NB4 (cell line): ENCODE results near the gene SGPL1.

Source experiments
- DNase-seq: peaks from one replicate; pipeline ENCODE4 v3.0.0; 2010; ENCODE audit warnings: low read depth
- H3K4me3 ChIP-seq: one replicate; pipeline ENCODE4 v1.5.1; 2011; ENCODE audit warnings: mild to moderate bottlenecking, low read depth, low read length, moderate library complexity
- MYC ChIP-seq: IDR thresholded peaks from 2 replicates; pipeline ENCODE4 v1.6.1; 2011; ENCODE audit warnings: low read depth, low read length
- POLR2A ChIP-seq: IDR thresholded peaks from 2 replicates; pipeline ENCODE4 v1.6.1; 2011; ENCODE audit warnings: mild to moderate bottlenecking; ENCODE audit not compliant: insufficient read length; ENCODE audit errors: extremely low read depth
- TF ChIP-seq, protein P1 (sequence below): IDR thresholded peaks from 2 replicates; pipeline ENCODE4 v1.6.1; 2011; ENCODE audit warnings: low read depth, low read length
- TF ChIP-seq, protein P2 (sequence below): IDR thresholded peaks from one replicate; pipeline ENCODE4 v1.5.1; 2012; ENCODE audit warnings: low read depth, low read length

Gene SGPL1

DNA sequence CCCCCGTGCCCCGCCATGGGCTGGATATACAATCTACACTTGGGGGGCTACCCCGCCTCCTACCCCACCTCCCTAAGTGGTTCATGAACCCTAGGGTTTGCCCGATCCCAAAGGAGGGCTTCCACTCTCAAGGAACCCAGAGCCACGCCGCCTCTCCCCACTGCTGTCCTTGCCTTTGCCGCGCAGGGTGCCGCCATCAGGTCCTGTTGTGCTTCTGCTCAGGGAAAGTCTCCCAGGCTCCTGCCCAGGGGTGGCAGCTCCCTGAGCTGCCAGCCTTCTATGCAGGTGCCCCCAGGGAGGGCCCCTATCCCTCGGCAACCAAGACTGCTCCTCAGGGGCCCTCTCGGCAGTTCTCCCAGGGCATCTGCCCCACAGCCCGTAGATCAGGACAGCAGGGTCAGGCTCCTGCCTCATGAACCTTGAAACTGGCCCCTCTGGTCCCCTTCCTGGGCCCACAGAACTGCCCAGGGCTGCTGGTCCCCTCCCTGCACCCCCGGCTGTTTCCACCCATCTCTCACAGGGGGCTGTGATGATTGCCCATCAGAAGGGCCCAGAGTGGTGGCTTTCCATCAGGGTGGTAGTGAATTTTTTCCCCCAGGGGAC is 85.6 kb downstream of the SGPL1 start:
- TF ChIP-seq, protein P1, sequence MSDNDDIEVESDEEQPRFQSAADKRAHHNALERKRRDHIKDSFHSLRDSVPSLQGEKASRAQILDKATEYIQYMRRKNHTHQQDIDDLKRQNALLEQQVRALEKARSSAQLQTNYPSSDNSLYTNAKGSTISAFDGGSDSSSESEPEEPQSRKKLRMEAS: no peak
- no peak for TF ChIP-seq POLR2A
- TF ChIP-seq, protein P2, sequence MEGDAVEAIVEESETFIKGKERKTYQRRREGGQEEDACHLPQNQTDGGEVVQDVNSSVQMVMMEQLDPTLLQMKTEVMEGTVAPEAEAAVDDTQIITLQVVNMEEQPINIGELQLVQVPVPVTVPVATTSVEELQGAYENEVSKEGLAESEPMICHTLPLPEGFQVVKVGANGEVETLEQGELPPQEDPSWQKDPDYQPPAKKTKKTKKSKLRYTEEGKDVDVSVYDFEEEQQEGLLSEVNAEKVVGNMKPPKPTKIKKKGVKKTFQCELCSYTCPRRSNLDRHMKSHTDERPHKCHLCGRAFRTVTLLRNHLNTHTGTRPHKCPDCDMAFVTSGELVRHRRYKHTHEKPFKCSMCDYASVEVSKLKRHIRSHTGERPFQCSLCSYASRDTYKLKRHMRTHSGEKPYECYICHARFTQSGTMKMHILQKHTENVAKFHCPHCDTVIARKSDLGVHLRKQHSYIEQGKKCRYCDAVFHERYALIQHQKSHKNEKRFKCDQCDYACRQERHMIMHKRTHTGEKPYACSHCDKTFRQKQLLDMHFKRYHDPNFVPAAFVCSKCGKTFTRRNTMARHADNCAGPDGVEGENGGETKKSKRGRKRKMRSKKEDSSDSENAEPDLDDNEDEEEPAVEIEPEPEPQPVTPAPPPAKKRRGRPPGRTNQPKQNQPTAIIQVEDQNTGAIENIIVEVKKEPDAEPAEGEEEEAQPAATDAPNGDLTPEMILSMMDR: no peak
- no peak for TF ChIP-seq MYC
- no peak overlapping the region for H3K4me3 ChIP-seq
- DNase-seq: no peak

DNA sequence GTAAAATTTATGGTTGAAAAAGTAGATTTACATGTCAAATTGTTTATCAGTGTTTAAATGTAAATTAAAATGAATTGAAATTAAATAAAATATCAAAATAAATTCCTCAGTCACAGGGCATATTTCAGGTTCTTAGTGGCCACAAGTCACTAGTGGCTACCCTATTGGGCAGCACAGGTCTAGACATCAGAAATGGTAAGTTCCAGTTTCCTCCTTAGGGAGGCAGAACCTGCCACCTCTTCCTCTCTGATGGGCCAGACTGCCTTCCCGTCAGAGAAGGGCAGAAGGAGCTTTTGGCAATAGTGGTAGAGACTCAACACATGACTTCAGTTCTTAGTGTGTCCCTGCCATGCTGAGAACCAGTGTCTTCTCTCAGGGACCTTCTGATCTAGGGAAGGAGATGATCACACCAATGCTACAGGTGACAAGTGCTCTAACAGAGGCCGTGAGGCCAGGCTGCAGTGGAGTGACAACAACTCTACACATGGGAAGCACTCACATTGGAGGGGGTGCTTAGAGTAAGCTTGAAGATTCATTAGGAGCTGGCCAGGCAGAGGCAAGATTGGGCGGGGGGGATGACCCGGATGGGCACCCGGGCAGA is 87.0 kb downstream of the SGPL1 start:
- no peak overlapping the region for H3K4me3 ChIP-seq
- DNase-seq: peak; percentile 23
- TF ChIP-seq, protein P2: no peak
- TF ChIP-seq, protein P1: no peak
- TF ChIP-seq MYC (no peak), POLR2A (no peak)

DNA sequence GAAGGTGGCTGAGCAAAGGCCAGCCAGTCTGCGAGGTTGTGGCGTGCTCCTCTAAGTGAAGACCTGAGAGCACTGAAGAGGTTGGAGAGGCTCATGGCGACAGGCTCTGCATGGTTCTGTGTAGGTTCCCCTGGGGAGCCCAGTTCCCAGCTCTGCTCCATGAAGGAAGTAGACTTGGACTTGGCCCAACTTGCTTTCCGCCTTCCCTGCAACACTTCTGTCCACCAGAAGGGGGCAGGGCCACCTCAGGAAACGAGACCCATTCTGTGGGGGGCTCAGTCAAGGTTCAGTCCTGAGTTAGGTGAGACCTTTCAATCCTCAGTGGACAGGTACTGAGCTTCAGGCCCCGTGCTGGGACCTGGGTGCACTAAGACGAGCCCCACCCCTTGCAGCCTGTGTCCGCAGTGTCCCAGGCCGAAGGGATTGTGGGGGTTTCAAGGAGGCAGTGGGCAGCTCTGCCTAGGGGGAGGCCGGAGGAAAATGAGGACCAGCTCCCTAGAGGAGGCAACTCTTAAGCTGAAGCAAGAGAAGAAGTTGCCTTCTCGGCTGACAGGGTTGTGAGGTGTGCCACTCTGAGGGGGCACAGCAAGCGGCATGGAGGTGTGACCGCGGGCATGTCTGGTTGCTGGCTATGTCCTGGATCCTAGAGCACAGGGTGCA is 87.6 kb downstream of the SGPL1 start:
- no peak overlapping the region for H3K4me3 ChIP-seq
- TF ChIP-seq, protein P2: peak; percentile 95
- no peak for TF ChIP-seq MYC
- TF ChIP-seq, protein P1: 0 out of 2 replicates have a peak, but pooled peaks have one; percentile 15
- no peak for TF ChIP-seq POLR2A
- peak; percentile 59 for DNase-seq

DNA sequence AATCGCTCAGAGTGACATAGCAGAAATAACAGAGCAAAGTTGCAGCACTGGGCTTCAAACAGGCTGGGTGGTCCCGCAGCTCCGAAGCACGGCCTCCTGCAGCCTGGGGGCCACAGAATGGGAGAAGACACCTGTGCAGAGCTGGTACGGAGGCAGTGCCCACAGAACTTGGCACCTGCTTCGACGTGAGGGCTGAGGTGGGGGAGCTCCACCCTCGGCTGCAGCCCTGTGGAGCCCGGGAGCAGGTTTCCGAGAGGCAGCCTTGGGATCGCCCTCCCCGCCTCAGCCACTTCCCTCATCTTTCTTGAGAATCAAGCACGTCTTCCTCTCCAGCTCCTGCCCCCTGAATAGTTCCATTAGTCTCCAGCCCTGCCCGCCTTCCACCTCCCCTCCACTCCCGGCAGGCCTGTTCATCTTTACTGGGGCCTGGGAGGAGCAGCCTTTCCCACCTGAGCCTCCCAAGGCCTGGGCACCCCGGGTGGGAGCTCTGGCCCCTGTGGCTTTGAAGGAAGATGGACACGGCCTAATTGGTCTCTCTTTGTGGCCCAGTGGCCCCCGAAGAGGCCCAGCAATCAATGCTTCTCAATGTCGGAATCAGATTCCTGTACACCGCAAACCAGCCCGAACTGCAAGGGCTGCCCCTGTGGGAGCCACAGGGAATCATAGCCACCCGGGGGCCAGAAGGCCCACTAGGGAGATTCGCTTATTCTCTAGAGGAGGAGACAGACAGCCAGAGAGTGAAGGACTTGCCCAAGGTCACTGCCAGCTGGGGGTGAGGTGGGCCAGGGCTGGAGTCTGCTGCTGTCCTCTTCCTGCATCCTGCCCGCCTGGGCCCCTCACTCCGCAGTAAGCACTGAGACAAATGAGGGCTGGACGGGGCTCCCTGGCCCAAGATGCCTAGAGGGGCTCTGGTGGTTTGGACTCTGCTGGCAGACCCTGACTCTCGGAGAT is 89.6 kb downstream of the SGPL1 start:
- TF ChIP-seq MYC (no peak), POLR2A (no peak)
- TF ChIP-seq, protein P1: no peak
- H3K4me3 ChIP-seq: no peak overlapping the region
- DNase-seq: no peak

DNA sequence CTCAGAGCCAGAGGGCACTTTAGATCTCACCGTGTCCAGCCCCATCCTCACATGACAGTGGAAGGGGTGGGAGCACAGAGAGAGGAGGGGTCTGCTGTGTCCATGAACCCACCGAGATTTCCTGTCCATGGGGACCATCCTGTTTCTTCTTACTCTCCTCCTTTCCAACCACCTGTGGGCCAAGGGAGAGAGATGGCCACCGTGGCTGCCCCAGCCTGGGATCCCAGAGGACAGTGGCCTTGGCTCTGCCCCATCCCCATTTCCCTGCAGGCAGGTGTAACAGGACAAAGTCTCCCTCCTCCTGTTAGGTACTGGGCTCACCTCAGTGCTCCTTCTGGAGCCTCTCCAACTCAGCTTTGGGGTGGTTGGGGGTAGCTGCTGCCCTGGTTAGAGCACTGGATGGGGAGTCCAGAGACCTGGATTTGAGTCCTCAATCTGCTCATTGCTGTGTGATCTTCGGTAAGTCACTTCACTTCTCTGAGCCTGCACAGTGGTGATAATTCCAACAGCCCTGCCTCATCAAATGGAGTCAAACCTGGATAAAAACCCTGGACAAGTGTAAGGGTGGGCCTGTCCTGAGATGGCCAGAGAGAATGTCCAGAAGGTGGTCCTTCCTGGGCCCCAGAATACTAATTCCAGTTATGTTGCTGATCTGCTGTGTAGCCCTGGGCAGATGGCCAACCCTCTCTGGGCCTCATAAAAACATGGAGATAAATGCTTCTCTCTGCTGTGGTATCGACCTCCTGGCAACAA is 90.5 kb downstream of the SGPL1 start:
- no peak overlapping the region for H3K4me3 ChIP-seq
- TF ChIP-seq, protein P2: no peak
- no peak for TF ChIP-seq POLR2A
- TF ChIP-seq, protein P1: no peak
- TF ChIP-seq MYC: no peak
- no peak for DNase-seq
